ENCODE data around the gene EMILIN1. TPM values are rescaled to one million over a fixed set of nuclear protein-coding genes. Genes with fewer than 3 reads are reported as not detected.

Gene EMILIN1
- 0.07 and 0.58 TPM in 2 replicates for total RNA-seq (2014; rRNA removed; shearing (Covaris generic); ENCODE audit: low replicate concordance)

DNA sequence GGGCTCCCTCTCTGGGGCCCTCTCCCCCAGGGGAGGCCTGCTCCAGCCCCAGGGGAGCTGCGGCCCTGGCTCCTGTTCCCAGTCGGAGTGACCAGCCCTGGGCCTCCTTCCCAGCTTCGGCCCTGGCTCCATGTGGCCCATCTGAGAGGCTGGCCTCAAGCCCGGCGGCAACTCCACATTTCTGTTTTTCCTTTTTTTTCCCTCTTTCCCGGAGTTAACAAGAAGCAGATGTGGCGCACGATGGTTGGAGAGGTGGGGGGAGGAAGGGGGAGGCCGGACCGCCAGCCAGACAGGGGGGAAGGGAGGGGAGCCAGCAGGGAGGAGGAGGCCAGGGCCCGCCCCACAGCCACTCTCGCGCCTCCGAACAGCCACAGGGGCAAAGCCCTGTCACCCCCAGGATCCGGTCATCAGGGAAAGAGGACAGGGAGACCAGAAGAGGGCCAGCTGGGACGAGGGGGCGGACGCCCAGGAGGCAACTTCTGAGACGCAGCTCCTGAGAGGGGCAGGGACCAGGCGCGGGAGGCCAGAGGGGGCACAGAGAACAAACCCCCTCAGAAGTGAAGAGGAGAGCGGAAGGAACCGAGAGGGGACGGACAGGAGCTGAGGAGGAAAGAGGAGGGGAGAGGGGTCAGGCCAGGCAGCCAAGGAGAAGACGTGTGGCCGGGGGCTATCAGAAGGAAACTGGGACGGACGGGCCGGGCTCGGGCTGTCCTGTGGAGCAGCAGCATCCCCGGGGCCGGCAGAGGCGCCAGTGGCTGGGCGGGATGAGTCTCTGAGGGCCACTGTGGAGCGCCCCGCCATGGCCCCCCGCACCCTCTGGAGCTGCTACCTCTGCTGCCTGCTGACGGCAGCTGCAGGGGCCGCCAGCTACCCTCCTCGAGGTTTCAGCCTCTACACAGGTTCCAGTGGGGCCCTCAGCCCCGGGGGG lies at the start of gene EMILIN1:
EMILIN1 (plus strand) TSS at position 349 of the 928 bp plus-strand sequence; CDS start at position 800, 451 bp downstream.
- in situ Hi-C loops (cut with HindIII; ENCODE audit: low pct_unique_long_range_greater_than_20kb, low sequenced_read_pairs), result loop anchor here (25.0 kb wide), 1 partner anchor 184 kb away; the partner anchor contains the start of gene SLC30A3

DNA sequence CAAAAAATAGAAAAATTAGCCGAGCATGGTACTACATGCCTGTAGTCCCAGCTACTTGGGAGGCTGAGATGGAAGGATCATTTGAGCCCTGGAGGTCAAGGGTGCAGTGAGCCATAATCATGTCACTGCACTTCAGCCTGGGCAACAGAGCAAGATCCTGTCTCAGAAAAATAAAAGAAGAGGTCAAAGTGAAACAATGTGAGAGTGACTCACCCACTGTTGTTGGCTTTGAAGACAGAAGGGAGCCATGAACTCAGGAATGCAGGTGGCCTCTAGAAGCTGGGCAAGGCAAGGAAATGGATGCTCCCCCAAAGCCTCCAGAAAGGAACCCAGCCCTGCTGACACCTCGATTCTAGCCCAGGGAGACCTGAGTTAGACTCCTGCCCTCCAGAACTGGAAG lies 49.4 kb upstream of the EMILIN1 start:
- in situ Hi-C loops (cut with HindIII; ENCODE audit: low pct_unique_long_range_greater_than_20kb, low sequenced_read_pairs), result no loop called here
- peak; percentile 56 for DNase-seq (ENCODE audit: low read depth)

More for the DNA sequence above, at the start of gene EMILIN1:
- DNase-seq (ENCODE audit: low read depth), result no peak

DNA sequence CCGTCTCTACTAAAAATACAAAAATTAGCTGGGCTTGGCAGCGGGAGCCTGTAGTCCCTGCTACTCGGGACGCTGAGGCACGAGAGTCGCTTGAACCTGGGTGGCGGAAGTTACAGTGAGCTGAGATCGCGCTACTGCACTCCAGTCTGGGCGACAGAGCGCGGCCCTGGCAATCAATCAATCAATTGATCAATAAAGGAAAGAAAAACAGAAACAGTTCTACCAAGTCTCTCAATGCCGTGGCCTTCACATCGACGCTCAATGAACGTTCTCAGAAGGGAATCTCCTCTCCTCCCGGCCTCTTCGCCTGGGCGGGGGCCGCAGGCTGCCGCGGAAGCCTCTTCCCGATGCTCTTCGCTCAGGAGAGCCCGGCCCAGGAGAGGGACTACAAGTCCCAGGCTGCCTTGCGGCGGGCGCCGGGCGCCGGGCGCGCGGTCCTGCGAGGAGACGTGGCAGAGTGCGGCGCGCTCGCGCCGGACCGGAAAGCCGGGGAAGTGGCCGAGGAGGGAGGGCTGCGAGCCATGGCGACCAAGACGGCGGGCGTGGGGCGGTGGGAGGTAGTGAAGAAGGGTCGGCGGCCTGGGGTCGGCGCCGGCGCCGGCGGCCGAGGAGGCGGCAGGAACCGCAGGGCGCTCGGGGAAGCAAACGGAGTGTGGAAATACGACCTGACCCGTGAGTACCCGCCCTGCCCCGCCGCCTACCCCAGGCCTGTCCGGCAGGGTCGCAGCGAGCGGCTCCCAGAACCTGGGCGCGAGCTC lies 45.7 kb upstream of the EMILIN1 start, which contains the start of gene TMEM214:
TMEM214 (plus strand) TSS at position 471 of the 758 bp plus-strand sequence; CDS start at position 522, 51 bp downstream.
- peak; percentile 88 for DNase-seq (ENCODE audit: low read depth)
- in situ Hi-C loops (cut with HindIII; ENCODE audit: low pct_unique_long_range_greater_than_20kb, low sequenced_read_pairs), result no loop called here

DNA sequence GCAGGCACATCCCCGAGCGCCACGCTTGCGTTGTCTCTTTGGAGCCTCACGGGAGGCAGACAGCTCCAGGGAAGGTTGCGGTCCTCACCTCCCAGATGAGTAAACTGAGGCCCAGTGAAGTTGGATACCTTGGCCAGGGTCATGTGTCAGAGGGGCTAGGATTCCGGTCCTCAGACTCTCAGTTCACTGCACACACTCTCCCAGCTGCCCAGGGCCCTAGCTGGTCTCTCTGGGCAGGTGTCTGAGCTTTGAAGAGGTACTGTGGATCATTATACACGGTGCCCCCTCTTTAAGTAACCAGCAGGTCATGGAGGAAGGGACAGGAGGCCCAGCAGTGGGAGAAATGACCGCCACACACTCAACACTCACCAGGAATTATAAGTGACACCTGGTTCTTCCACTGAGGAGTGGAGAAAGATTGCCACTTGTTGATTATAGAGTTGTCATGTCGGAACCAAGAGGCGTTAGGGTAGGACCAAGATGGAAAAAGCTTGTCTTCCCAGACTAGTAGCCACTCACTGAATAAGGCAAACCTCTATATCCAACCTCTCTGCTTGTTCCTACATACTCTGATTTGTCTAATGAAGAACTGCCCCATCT lies 45.1 kb upstream of the EMILIN1 start:
- in situ Hi-C loops (cut with HindIII; ENCODE audit: low pct_unique_long_range_greater_than_20kb, low sequenced_read_pairs), result no loop called here
- DNase-seq (ENCODE audit: low read depth), result no peak

DNA sequence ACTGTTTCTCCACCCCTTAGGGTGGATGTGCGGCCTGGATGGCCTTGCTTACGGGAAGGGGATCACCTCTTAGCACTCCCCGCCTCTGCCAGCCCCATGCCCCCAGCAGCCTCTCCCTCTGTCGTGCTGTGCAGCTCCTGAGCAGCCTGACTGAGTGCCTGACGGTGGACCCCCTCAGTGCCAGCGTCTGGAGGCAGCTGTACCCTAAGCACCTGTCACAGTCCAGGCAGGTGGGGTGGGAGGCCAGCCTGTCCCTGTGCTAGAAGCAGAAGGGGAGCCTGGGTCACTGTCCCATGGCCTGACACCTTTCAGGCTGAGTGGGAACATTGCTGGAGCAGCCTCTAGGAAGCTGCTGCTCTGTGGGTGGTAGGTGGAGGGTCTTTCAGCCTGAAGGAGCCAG lies 40.4 kb upstream of the EMILIN1 start:
- in situ Hi-C loops (cut with HindIII; ENCODE audit: low pct_unique_long_range_greater_than_20kb, low sequenced_read_pairs), result no loop called here
- no peak for DNase-seq (ENCODE audit: low read depth)

DNA sequence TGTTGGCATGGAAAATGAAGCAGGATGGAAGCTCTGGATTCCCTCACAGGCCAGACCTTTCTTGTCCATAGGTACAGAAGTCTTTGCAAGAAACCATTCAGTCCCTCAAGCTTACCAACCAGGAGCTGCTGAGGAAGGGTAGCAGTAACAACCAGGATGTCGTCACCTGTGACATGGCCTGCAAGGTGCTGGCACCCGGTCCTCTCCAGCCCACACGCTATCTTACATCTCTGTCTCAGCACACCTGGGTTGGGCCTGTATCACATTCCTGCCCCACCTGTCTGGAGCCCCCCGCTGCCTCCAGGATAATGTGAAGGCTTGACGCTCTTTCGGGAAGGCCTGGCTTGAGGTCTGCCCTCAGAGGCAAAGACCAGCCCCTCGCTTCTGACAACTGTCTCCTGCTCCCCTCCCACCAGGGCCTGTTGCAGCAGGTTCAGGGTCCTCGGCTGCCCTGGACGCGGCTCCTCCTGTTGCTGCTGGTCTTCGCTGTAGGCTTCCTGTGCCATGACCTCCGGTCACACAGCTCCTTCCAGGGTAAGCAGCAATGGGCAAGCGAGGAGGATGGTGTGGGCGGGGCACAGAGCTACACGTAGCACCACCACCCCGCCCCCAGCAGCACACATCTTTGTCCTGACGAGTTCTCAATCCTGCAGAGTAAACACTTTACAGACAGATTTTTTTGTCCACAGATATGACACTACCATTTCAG lies 39.6 kb upstream of the EMILIN1 start:
- DNase-seq (ENCODE audit: low read depth), result no peak
- in situ Hi-C loops (cut with HindIII; ENCODE audit: low pct_unique_long_range_greater_than_20kb, low sequenced_read_pairs), result no loop called here

DNA sequence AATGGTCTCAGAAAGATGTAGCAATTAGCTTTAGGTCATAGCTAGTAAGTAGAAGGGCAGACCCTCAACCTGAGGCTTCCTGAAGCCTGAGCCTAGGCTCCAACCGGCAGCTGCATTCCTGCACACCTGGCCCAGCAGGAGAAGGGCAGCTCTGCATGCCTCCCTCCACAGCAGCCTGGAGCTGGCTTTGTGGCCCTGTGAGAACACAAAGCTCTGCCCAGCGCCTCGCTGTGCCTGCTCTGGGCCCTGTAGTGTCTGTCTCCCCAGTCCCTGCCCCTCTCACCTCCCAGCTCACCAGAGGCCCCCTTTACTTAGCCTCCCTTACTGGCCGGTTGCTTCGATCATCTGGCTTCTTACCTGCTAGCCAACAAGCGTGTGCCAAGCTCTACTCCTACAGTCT lies 39.0 kb upstream of the EMILIN1 start:
- no peak for DNase-seq (ENCODE audit: low read depth)
- in situ Hi-C loops (cut with HindIII; ENCODE audit: low pct_unique_long_range_greater_than_20kb, low sequenced_read_pairs), result no loop called here

DNA sequence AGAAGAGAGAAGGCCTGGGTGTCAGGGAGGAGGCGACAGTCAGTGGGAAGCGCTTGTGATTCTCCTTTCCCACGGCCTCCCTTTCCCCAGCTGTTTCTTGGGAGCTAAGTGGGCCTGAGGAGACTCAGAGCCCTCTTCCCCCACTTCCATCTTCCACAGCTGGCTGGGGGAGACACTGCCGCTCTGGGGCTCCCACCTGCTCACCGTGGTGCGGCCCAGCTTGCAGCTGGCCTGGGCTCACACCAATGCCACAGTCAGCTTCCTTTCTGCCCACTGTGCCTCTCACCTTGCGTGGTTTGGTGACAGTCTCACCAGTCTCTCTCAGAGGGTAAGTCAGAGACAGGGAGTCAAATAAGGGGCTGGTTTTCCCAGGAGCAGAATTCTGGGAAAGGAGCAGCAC lies 38.5 kb upstream of the EMILIN1 start:
- in situ Hi-C loops (cut with HindIII; ENCODE audit: low pct_unique_long_range_greater_than_20kb, low sequenced_read_pairs), result no loop called here
- no peak for DNase-seq (ENCODE audit: low read depth)

DNA sequence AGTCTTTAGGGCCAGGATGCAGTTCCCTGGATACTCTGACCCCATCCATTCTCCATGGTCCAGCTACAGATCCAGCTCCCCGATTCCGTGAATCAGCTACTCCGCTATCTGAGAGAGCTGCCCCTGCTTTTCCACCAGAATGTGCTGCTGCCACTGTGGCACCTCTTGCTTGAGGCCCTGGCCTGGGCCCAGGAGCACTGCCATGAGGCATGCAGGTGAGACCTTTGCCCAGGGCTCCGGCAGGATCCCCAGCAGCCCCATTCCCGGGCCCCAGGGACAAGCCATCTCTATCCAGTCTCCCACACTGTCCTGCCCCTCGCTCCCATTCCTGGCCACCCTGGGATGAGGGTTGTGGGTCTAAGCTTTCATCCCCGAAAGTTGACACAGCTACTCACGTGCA lies 38.1 kb upstream of the EMILIN1 start:
- in situ Hi-C loops (cut with HindIII; ENCODE audit: low pct_unique_long_range_greater_than_20kb, low sequenced_read_pairs), result no loop called here
- DNase-seq (ENCODE audit: low read depth), result no peak

DNA sequence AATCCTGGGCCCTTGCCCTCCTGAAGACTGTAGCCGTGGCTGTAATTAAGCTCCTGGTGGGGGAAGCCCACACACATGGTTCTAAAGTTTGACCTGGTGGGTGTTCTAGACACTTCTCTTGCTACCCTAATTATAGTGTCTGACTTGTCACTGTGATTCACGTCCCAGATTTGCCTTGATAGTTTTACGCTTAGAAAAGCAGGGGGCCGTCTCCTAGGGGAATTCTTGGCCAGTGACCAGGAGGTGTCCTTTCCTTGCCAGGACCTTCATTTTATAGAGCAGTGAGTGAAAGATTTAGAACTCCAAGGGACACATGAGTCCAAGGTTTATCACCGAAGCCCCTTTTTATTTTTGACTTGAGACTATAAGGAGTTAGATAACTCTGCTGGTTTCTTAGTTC lies 36.7 kb upstream of the EMILIN1 start:
- DNase-seq (ENCODE audit: low read depth), result peak; percentile 68
- in situ Hi-C loops (cut with HindIII; ENCODE audit: low pct_unique_long_range_greater_than_20kb, low sequenced_read_pairs), result no loop called here

DNA sequence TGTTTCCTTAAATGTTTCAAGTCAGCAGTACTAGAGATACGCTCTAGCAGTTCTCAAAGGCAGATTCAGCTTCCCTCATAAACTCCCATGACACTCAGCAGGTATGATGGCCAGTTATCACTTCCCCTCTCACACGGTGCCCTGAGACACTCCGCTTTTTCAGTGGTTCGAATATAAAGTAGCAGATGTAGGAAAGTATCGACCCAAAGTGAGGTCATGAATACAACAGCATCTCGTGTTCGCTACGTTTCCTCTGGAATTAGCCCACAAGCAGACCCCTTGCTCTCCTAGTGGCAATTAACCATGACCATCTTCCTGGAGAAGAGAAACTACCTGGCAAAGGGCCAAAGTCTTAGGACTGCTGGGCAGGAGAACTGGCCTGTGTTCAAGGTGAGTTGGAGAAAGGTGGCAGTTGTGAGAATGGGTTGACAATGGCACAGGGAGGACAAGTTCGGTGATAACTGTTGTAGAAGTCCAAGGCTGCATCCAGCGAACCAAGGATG lies 36.2 kb upstream of the EMILIN1 start:
- peak; percentile 76 for DNase-seq (ENCODE audit: low read depth)
- in situ Hi-C loops (cut with HindIII; ENCODE audit: low pct_unique_long_range_greater_than_20kb, low sequenced_read_pairs), result no loop called here

DNA sequence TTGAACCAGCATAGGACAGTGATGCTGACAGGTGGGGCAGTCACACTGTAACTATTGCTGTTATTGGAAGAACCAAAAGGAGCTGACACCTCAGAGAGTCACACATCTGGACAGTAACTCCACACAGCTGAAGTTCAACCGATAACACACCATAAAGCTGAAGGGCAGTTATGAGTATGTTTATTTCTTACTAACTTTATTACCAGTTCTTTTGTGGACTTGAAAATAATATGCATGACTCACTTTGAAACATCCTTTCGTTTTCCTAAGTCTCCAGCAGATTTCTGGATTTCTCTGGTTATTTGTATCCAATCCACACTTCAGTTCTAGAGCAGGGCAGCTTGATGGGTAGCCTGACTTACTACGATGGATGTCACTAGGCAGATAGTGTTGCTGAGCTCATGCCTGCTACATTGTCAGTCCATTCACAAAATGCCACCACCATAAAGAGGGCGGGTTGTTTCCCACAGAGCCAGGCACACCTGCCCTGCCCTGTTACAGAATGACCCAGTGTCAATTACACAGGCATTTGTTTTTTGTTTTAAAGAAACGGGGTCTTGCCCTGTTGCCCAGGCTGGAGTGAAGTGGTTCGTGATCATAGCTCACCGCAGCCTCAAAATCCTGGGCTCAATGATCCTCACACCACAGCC lies 35.3 kb upstream of the EMILIN1 start:
- in situ Hi-C loops (cut with HindIII; ENCODE audit: low pct_unique_long_range_greater_than_20kb, low sequenced_read_pairs), result no loop called here

DNA sequence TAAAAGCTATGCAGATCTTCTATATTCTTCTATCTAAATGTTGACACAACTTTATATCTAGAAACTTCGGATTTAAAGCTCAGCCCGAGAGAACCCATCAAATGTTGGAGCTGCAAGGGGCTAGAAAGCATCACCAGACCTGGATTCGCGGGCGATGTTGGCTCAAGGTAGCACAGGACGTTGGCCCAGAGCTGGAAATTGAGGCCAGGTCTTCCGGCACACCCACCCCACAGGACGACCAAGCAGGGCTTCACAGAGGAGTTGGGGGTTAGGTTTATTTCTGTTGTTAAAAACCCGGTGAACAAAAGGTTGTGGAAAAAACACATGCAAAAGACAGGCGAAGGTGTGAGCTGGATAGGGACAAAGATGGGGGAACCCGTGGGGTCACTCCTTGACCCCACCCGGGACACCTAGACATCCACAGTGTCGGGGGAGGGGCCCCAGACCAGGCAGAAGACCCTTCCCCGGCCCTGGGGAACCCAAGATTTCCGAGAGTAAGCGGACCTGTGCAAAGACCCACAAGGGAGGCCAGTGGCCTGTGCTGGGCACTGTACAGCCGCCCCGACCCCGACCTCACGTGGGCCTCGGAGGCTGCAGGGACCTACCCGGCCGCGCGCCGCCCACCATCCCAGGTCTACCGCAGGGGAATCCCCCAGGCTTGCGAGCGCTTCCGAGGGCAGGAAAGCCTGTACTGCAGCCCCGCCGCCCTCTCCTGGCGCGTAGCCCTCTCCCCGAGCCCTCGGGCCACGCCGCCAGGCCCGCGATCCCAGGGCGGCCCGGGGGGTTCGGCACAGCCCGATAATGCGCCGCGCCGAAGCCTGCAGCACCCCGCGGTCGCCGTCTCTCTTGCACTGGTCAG lies 28.8 kb upstream of the EMILIN1 start:
- DNase-seq (ENCODE audit: low read depth), result no peak
- in situ Hi-C loops (cut with HindIII; ENCODE audit: low pct_unique_long_range_greater_than_20kb, low sequenced_read_pairs), result no loop called here

More for the DNA sequence above, 35.3 kb upstream of the EMILIN1 start:
- no peak for DNase-seq (ENCODE audit: low read depth)

DNA sequence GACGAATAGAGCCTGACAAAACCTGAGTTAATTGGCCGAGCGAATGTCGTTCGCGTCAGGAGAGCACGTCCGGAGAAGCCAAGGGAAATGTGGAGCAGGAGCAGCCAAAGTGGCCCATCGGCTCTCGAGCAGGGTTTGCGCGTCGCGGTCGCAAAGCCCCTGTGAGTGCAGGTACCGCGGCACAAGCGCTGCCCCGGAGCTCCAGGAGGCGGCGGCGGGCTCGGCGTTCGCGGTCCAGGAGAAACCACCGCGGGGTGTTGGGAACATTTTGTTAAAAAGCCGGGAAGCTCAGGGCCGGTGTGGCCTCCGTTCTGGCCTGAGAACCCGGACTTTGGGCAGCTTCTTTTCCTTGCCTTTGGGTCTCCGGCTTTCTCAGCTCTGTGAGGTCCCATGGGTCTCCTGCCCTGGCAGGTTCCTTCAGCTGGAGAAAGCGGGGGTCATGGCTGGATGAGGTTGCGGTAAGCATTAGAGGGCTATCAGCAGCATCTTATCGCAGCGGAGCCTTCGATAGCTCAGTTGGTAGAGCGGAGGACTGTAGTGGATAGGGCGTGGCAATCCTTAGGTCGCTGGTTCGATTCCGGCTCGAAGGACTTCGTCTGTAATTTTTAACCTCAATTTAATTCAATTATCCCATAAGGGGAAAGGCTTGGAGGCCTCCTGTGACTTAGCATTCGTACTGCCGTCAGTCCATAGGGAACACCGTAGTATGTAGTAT lies 28.0 kb upstream of the EMILIN1 start:
- in situ Hi-C loops (cut with HindIII; ENCODE audit: low pct_unique_long_range_greater_than_20kb, low sequenced_read_pairs), result no loop called here
- peak; percentile 98 for DNase-seq (ENCODE audit: low read depth)

DNA sequence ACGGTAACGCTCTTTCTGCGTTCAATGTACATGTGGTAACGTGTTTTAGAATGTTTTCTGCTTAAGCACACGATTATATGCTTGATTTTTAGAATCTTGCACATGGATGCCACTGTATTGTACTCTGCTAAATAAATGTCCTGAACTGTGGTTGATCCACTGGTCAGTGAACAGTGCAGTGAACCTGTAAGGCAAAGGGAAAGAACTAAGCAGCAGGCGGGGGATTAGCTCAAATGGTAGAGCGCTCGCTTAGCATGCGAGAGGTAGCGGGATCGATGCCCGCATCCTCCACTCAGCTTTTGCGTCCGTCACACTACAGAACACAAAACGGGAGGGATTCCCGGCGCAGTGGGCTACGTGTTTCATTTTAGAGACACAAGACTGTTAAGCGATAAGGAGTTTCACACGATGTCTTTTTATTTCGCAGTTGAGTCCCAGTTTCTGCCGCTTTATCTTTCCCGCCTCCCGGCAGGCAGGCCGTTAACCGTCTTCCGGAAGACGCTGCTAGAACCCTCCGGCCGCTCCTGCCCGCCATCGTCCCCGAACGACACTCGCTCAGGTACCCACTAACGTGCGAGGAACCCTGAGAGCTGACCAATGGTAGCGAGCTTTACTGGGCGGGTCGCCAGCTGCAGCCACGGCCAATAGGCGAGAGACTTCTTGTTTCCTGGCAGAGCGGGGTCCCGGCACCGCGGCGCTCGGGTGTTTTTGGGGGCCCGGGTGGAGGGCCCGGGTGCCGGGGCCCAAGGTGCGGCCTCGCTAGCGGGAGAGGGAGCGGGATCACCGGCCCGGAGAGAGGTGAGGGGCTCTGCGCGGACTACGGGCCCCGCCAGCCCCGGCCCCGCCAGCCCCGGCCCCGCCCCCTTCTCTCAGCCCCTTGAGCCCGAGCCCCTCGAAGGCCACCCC lies 27.2 kb upstream of the EMILIN1 start, which contains the start of gene AGBL5:
AGBL5 (plus strand) TSS at position 673 of the 906 bp plus-strand sequence. CDS start 1,291 bp downstream, outside the sequence.
- peak; percentile 96 for DNase-seq (ENCODE audit: low read depth)
- in situ Hi-C loops (cut with HindIII; ENCODE audit: low pct_unique_long_range_greater_than_20kb, low sequenced_read_pairs), result no loop called here
